Measurements from ENCODE around the gene ETFB. TPM values are rescaled to one million over a fixed set of nuclear protein-coding genes. Genes with fewer than 3 reads are reported as not detected.

ETFB gene
- total and polyA plus RNA-seq, 9 of the 15 experiments (the other 6 are each of a cell fraction or from before 2014, with no cell fraction given) = 18.1 to 143 (median 96.1) TPM

DNA sequence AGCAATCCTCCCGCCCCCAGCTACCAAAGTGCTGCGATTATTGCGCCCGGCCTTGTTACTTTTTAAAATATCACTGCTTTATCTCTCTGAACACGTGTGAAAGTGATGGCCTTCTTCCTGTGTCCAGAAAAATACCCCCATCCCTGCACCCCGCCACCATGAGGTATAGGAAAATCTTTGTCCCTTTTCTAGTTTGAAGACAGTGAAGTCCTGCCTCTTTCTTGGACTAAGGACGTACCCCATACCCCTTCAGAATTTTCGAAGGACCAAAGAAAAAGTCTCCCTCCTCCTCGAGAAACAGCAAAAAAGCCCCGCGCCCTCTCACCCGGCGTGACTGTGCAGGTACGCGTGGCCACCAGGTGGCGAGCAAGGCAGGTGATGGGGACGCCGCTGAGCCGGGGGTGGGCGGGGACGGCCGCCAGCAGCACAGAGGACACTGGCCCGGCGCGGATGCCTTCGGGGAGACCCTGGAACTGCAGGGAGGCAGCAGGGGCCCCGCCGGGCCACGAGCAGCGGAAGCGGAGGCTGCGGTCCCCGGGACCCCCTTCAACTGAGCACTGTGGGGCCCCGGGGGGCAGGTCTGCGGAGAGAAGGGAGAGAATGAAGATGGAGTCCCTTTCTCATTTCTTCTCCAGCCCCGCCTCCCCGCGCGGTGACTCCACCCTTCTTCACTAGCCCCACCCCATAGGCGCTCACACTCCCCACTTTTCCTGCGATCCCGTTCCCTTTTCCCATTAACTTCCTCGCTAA, 27.4 kb downstream of the ETFB start (continued):
- TF ChIP-seq NFRKB (IDR thresholded peaks at IDR 0.05; ENCODE audit: low read depth) = peak; percentile 26; the same call in 1 of the 2 replicates
- TF ChIP-seq, protein P1, sequence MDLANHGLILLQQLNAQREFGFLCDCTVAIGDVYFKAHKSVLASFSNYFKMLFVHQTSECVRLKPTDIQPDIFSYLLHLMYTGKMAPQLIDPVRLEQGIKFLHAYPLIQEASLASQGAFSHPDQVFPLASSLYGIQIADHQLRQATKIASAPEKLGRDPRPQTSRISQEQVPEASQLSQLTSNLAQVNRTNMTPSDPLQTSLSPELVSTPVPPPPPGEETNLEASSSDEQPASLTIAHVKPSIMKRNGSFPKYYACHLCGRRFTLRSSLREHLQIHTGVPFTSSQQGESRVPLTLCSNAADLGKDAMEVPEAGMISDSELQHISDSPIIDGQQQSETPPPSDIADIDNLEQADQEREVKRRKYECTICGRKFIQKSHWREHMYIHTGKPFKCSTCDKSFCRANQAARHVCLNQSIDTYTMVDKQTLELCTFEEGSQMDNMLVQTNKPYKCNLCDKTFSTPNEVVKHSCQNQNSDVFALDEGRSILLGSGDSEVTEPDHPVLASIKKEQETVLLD (IDR thresholded peaks at IDR 0.05) = peak; percentile 64; the same call in 1 of the 2 replicates
- TF ChIP-seq MCM5 (IDR thresholded peaks at IDR 0.05; ENCODE audit: low read depth) = no peak
- no peak for TF ChIP-seq PTTG1 (tag; IDR thresholded peaks at IDR 0.05; ENCODE audit: low read depth)
- TF ChIP-seq MAFG (tag; conservative IDR thresholded peaks at IDR 0.05) = no peak; the same call in 1 of the 2 replicates
- peak; percentile 52; the same call in 1 of the 2 replicates for TF ChIP-seq TARDBP (IDR thresholded peaks at IDR 0.05)
- TF ChIP-seq, protein P2, sequence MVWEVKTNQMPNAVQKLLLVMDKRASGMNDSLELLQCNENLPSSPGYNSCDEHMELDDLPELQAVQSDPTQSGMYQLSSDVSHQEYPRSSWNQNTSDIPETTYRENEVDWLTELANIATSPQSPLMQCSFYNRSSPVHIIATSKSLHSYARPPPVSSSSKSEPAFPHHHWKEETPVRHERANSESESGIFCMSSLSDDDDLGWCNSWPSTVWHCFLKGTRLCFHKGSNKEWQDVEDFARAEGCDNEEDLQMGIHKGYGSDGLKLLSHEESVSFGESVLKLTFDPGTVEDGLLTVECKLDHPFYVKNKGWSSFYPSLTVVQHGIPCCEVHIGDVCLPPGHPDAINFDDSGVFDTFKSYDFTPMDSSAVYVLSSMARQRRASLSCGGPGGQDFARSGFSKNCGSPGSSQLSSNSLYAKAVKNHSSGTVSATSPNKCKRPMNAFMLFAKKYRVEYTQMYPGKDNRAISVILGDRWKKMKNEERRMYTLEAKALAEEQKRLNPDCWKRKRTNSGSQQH (CRISPR knock-in tag; IDR thresholded peaks at IDR 0.05) = no peak
- peak; percentile 60 for TF ChIP-seq RBFOX2 (IDR thresholded peaks at IDR 0.05; ENCODE audit: low read depth, low read length)
- TF ChIP-seq, protein P3, sequence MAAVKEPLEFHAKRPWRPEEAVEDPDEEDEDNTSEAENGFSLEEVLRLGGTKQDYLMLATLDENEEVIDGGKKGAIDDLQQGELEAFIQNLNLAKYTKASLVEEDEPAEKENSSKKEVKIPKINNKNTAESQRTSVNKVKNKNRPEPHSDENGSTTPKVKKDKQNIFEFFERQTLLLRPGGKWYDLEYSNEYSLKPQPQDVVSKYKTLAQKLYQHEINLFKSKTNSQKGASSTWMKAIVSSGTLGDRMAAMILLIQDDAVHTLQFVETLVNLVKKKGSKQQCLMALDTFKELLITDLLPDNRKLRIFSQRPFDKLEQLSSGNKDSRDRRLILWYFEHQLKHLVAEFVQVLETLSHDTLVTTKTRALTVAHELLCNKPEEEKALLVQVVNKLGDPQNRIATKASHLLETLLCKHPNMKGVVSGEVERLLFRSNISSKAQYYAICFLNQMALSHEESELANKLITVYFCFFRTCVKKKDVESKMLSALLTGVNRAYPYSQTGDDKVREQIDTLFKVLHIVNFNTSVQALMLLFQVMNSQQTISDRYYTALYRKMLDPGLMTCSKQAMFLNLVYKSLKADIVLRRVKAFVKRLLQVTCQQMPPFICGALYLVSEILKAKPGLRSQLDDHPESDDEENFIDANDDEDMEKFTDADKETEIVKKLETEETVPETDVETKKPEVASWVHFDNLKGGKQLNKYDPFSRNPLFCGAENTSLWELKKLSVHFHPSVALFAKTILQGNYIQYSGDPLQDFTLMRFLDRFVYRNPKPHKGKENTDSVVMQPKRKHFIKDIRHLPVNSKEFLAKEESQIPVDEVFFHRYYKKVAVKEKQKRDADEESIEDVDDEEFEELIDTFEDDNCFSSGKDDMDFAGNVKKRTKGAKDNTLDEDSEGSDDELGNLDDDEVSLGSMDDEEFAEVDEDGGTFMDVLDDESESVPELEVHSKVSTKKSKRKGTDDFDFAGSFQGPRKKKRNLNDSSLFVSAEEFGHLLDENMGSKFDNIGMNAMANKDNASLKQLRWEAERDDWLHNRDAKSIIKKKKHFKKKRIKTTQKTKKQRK (IDR thresholded peaks at IDR 0.05; ENCODE audit: borderline replicate concordance, low read depth, low read length) = no peak
- TF ChIP-seq KDM1A (IDR thresholded peaks at IDR 0.05) = peak; percentile 33 to 61; a peak in 2 of 4 replicates
- no peak for TF ChIP-seq ZNF175 (CRISPR knock-in tag; IDR thresholded peaks at IDR 0.05; ENCODE audit: low read depth)
- no peak for TF ChIP-seq TOE1 (IDR thresholded peaks at IDR 0.05; ENCODE audit: borderline replicate concordance)
- no peak for TF ChIP-seq TOE1 (CRISPR knock-in tag; IDR thresholded peaks at IDR 0.05; ENCODE audit: borderline replicate concordance, low read depth)
- no peak for TF ChIP-seq ZC3H8 (IDR thresholded peaks at IDR 0.05)
- 0 out of 2 replicates have a peak, but pooled peaks have one; percentile 13 for TF ChIP-seq GTF2E2 (tag; IDR thresholded peaks at IDR 0.05)
- no peak for TF ChIP-seq TEAD2 (tag; IDR thresholded peaks at IDR 0.05)
- TF ChIP-seq L3MBTL2 (IDR thresholded peaks at IDR 0.05) = peak; percentile 94
- peak in 1 of 2 experiments; percentile 45; a peak in 1 of 4 replicates for TF ChIP-seq RCOR1 (IDR thresholded peaks at IDR 0.05; ENCODE audit: borderline replicate concordance in 1 of 2, low read depth in 2 of 2, low read length in 2 of 2)
- peak; percentile 90 for TF ChIP-seq ZNF263 (CRISPR knock-in tag; IDR thresholded peaks at IDR 0.05; ENCODE audit: borderline replicate concordance)
- TF ChIP-seq EGR1 (conservative IDR thresholded peaks at IDR 0.05) = peak; percentile 59
- peak; percentile 49 for TF ChIP-seq SAP30 (IDR thresholded peaks at IDR 0.05; ENCODE audit: borderline replicate concordance, insufficient read depth, low read depth, low read length, poor library complexity, severe bottlenecking)
- peak; percentile 77 for TF ChIP-seq HMGN3 (IDR thresholded peaks at IDR 0.05; ENCODE audit: borderline replicate concordance, extremely low read depth, insufficient read length, low read depth, low read length)

Data from K562 (cell line).